ENCODE measurements around the gene HLA-DRA. TPM values are rescaled to one million over a fixed set of nuclear protein-coding genes. Genes with fewer than 3 reads are reported as not detected.
"Not testable (repeated sequence)": the region's sequence is repeated elsewhere in the genome, so short reads cannot be mapped to it uniquely, and the experiment has no call there.

HLA-DRA gene
- total RNA-seq, 1 donor from 2014 or later, result 0.28 TPM

- Mint-ChIP-seq H3K4me1 (no peaks in the 10 kb centered on the region), H3K27ac (ENCODE audit: unreplicated experiment) (no peak overlapping the region), H3K9me3 (no peaks in the 10 kb centered on the region), H3K36me3 (ENCODE audit: low read depth) (no peaks in the 10 kb centered on the region), H3K27me3 (ENCODE audit: low read depth) (peaks cover 26% of the 10 kb centered on the region), H3K4me3 (no peak overlapping the region)
- no peak for DNase-seq (ENCODE audit: low read depth, low spot score)
- no peak for TF ChIP-seq CTCF (conservative IDR thresholded peaks at IDR 0.05)
These were observed 8.5 kb upstream of the HLA-DRA start for GRCh38 chr6:32431142-32431541.

GRCh38 chr6:32432050-32432450 is 7.6 kb upstream of the HLA-DRA start:
- no peak overlapping the region for H3K27ac Mint-ChIP-seq (ENCODE audit: unreplicated experiment)
- H3K27me3 Mint-ChIP-seq (ENCODE audit: low read depth), result peaks cover 26% of the 10 kb centered on the region
- H3K36me3 Mint-ChIP-seq (ENCODE audit: low read depth), result no peaks in the 10 kb centered on the region
- no peaks in the 10 kb centered on the region for H3K9me3 Mint-ChIP-seq
- H3K4me3 Mint-ChIP-seq, result no peak overlapping the region
- H3K4me1 Mint-ChIP-seq, result no peaks in the 10 kb centered on the region
- TF ChIP-seq CTCF (conservative IDR thresholded peaks at IDR 0.05), result peak; percentile 82
- no peak for DNase-seq (ENCODE audit: low read depth, low spot score)

DNA sequence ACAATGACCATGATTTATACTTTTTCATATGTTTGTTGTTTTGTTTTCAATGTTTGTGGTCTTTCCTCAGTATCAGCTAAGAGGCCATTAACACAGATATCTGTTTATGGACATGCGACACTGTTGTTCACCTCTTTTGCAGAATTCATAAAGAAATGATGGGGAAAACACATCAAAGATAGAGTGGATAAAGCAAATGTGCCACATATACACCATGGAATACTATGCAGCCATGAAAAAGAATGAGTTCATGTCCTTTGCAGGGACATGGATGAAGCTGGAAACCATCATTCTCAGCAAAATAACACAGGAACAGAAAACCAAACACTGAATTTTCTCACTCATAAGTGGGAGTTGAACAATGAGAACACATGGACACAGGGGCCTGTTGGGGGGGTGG is 5.7 kb upstream of the HLA-DRA start:
- peaks cover 28% of the 10 kb centered on the region for H3K27me3 Mint-ChIP-seq (ENCODE audit: low read depth)
- H3K4me1 Mint-ChIP-seq; H3K9me3 Mint-ChIP-seq; DNase-seq (ENCODE audit: low read depth, low spot score); H3K4me3 Mint-ChIP-seq; H3K27ac Mint-ChIP-seq (ENCODE audit: unreplicated experiment); H3K36me3 Mint-ChIP-seq (ENCODE audit: low read depth): not testable (repeated sequence)

DNA sequence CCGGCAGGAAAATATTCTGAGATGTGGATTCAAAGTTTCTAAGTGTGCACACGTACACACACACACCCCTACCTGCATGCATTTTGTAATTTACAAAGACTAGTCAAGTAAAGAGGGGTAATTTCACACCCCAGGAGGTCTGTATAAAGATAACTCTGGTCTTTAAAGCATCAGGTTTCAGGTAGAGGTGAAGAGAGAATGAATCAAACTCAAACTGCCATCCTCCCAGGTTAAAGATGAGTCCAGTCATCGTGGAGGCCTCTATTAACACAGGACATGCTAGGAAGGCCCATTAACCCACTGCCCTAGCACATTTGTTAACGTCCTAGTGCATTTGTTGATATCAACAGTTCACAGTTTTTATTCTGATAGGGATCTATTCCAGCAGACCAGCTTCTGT is 3.5 kb upstream of the HLA-DRA start:
- Mint-ChIP-seq H3K9me3 (peaks cover 5% of the 10 kb centered on the region), H3K4me1 (no peaks in the 10 kb centered on the region), H3K27me3 (ENCODE audit: low read depth) (peaks cover 30% of the 10 kb centered on the region), H3K4me3 (no peak overlapping the region), H3K36me3 (ENCODE audit: low read depth) (no peaks in the 10 kb centered on the region), H3K27ac (ENCODE audit: unreplicated experiment) (no peak overlapping the region)
- no peak for DNase-seq (ENCODE audit: low read depth, low spot score)
- no peak for TF ChIP-seq CTCF (conservative IDR thresholded peaks at IDR 0.05)

DNA sequence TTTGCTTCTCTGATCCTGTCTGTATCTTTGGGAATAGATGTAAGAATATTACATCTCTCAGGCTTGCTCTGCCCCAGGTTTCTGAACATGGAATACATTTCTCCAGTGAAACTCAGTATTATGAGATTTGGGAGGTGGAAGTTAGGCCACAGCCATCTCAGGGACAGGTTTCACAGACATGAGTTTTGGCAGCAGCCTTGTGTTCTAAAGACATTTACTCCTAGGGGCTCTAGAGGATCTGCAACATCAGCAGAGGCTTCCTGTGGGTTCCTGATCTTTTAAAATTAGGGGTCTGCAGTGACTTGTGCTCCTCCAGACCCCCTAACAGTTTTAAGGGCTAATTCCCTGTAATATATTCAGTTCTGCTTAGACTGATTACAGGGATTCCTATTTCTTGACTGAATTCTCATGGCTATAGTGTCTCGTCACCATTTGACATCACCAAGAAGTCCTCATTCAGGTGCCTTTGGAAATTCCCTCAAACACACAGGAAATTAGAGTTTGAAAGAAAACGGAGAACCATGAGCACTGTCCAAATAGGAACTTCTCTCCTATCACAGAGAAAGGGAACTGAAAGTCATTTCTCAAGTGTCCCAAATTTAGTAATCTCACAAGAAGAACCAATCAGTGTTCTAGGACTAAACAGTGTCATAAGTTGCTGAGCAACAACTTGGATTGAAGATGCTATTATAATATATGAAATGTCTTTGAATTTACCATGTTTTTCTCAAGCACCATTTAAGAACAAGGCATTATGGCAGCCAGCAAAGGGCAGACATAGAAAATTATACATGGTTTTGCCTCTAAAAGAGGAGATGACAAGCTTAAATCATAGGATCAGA is 2.5 kb upstream of the HLA-DRA start:
- TF ChIP-seq CTCF (conservative IDR thresholded peaks at IDR 0.05), result no peak
- H3K4me1 Mint-ChIP-seq, result no peaks in the 10 kb centered on the region
- H3K27ac Mint-ChIP-seq (ENCODE audit: unreplicated experiment), result no peak overlapping the region

GRCh38 chr6:32439139-32439538 is 548 bp upstream of the HLA-DRA start:
- Mint-ChIP-seq H3K4me3 (no peak overlapping the region), H3K36me3 (ENCODE audit: low read depth) (no peaks in the 10 kb centered on the region), H3K27ac (ENCODE audit: unreplicated experiment) (no peak overlapping the region), H3K27me3 (ENCODE audit: low read depth) (peaks cover 43% of the 10 kb centered on the region), H3K4me1 (no peaks in the 10 kb centered on the region), H3K9me3 (peaks cover 11% of the 10 kb centered on the region)
- TF ChIP-seq CTCF (conservative IDR thresholded peaks at IDR 0.05), result no peak
- no peak for DNase-seq (ENCODE audit: low read depth, low spot score)

More for the DNA sequence above, 2.5 kb upstream of the HLA-DRA start:
- Mint-ChIP-seq H3K36me3 (ENCODE audit: low read depth) (no peaks in the 10 kb centered on the region), H3K4me3 (no peak overlapping the region), H3K27me3 (ENCODE audit: low read depth) (peaks cover 40% of the 10 kb centered on the region), H3K9me3 (peaks cover 5% of the 10 kb centered on the region)
- DNase-seq (ENCODE audit: low read depth, low spot score), result no peak
